GM19193 (cell line): ENCODE results near the gene HOXA9.

Experiments used
- POLR2A ChIP-seq: IDR thresholded peaks from 4 replicates; pipeline ENCODE4 v1.6.1; 2011; ENCODE audit not compliant: insufficient read depth, insufficient read length; ENCODE audit errors: extremely low read depth

HOXA9 gene

DNA sequence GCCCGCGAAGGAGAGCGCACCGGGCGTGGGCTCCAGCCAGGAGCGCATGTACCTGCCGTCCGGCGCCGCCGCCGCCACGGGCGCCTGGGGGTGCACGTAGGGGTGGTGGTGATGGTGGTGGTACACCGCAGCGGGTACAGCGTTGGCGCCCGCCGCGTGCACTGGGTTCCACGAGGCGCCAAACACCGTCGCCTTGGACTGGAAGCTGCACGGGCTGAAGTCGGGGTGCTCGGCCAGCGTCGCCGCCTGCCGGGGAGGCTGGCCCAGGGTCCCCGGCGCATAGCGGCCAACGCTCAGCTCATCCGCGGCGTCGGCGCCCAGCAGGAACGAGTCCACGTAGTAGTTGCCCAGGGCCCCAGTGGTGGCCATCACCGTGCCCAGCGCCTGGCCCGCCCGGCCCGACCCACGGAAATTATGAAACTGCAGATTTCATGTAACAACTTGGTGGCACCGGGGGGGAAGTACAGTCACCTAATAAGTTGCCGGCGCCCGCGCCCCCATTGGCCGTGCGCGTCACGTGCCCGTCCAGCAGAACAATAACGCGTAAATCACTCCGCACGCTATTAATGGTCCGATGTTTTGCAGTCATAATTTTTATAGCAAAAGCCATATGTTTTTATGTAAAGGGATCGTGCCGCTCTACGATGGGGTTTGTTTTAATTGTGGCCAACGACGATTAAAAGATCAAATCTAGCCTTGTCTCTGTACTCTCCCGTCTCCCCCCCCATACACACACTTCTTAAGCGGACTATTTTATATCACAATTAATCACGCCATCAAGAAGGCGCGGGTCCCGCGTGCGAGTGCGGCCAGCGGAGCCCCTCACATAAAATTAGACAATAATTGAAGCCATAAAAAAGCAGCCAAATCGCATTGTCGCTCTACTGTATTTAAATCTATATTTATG is at the start of gene HOXA9:
Gene HOXA9 (minus strand): TSS at position 449 of the 907 bp plus-strand sequence. CDS start 80 bp downstream, at position 369.
- TF ChIP-seq POLR2A, result no peak

DNA sequence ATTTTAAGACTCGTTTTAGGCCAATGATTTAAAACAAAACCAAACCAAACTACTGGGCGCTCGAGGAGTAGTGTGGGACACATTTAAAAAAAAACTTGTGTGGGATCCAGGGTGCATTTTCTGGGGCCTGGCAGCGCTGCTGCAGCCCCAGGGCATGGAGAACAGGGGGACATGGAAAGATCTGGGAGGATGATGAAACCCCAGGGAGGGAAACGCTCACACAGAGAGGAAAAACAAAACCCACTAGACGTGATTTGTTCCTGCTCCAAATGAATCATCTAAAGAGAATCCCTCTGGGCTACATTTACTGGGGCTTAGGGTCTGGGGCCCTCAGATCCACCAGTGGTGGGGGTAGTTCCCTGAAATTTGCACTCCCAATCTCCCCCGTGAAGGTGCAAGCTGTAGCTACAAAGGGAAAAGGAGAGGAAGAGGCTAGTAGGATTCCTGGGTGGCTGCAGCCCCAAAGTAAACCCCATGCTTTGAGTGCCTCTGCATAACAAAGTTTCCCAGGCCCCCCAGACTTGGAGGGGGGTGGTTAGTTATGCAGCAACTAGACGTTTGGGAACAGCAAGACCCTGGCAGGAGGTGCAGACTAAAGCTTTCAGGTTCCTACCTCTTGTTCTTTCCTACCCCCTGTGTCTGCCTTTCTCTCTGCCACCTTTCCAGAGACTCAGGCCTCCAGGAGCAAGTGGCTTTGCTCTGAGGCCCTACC is 49.1 kb upstream of the HOXA9 start:
- no peak for TF ChIP-seq POLR2A

DNA sequence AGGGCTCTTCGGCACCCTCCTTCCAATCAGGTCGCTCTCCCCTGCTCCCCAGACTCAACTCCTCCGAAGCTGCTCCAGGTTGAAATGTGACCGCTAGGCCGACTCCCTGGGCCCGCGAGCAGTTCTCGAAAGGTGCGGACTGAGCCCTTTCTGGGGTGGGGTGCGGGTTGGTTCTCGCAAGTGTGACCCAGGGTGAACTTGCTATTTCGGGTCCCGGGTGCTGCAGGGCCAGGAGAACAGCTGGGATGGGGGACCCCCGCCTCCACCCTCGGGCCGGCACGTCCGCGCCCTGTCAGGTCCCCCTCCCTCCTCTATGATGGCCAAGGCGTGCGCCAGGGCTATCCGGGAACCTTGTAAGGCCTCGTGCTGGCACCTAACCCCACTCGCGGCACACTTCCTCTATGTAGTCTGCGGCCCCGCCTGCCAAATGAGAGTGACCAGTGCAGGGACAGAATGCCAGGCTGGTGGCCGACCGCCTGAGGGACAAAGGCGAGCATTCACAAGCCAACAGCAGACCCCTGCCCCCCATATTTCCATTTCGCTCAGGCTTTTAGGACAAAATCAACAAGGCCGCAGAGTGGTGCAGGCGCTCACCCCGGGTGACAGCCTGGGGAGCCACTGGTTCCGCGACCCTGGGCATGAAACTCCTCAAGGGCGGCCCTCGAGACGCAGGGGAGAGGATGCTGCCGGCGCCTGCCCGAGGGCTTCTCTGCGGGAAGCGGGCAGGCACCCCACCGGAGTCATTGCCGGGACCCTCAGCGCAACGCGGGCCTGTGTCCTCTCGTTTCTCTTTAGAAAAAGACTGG is 48.3 kb upstream of the HOXA9 start:
- no peak for TF ChIP-seq POLR2A

DNA sequence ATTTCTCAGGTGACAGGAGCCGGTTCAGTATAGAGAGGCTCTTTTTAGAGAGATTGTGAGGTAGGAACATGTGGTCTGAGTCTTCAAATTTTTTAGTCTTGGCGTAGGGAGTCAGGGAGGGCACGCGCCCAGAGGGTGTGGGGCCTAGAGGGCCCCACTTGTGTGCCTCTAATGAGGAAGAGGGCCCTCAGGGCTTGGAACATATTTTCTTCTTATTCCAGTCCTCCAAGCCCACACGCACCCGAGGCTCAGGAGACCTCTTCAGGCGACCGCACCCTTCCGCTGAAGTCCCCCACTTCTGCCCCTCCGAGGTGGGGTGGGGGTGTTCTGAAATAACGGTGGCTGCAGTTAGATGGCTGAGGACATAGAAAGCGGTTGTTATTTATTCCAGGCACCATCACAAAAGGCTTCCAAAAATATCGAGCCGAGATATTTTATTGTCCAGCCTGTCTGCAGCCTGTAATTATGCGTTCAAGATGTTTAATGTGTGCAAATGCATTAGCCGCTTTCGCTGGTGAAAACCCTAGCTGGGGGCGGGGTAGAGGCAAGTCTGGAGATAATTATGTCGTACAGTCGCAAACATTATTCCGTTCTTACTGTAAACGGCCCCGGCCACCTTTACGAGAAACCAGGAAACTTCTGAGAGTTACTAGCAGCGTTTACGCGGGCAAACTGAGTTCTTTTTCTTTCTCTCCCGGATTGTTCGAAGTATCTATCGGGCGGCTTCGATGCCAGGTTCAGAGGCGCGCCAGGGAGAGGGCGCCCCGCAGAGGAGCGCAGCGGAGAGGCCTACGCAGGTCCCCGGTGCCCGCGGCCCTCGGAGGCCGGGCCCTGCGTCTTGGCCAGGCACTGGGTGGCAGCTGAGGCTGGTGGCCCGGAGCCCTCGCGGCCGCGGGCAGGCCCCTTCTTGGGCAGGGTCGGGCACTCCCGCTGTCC is 47.4 kb upstream of the HOXA9 start:
- TF ChIP-seq POLR2A, result no peak

DNA sequence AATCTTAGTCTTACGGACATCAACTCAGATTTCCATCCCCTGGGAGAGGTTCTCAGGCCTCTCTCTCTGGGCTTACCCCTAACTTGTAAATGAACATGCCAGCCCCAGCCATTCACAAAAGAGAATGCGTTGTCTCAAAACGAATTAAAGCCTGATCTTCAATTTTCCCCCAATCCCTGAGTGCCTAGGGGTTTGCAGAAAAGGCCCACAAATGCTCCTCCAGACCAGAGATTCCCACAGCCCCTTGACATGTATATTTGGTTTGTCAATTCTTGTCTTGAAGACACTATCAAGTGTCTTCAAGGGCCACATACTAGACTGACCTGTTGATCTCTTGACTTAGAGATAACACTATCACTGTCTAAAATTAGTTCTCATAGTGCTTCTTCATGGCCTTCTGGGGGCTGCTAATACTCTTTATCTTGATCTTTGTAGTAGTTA is 46.4 kb upstream of the HOXA9 start:
- TF ChIP-seq POLR2A, result no peak

DNA sequence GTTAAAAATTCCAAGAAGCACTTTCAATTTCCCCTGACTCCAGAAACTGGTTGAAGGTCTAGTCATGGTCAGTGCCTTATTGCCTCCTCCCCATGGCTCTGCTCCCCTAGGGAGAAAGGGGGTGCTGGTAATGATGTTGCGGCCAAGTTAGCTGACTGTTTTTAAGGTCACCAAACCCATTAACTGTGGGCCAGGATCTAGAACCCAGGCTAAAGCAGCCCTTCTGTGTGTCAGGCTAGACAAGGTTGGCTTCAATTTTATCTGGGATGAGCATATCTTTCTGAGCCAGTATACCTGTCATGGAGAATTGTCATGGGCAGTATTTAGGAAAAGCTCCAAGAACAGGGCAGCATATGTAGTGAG is 45.7 kb upstream of the HOXA9 start:
- TF ChIP-seq POLR2A, result no peak

DNA sequence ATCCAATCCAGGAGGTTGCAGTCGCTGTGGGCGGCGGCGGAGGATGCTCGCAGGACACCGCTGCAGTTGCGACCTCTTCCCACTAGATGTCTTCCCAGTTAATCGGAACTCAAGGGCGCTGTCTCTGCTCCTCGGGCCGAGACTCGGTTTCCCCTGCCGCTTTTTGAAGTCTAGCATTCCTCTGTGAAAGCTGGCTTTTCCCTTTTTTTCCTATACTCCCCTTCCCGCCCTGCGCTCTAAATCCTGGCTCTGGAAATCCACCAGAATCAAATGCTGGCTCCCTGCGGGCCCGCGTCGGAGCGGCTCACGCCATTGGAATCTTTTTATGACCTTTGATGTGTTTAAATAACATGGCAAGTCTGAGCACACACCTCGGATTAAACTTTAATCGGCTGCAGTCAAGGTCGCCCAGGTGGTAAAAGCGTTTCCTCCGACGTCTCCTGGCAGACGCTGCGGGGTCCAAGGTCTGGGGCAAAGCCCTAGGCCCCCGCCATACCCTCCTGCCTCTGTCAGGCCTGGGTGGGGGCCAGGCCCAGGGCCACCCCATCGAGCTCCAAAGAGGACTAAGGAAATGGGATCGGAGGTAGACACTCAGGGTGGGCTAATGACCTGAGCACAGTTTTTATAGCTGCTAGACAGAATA is 45.2 kb upstream of the HOXA9 start:
- TF ChIP-seq POLR2A, result no peak

DNA sequence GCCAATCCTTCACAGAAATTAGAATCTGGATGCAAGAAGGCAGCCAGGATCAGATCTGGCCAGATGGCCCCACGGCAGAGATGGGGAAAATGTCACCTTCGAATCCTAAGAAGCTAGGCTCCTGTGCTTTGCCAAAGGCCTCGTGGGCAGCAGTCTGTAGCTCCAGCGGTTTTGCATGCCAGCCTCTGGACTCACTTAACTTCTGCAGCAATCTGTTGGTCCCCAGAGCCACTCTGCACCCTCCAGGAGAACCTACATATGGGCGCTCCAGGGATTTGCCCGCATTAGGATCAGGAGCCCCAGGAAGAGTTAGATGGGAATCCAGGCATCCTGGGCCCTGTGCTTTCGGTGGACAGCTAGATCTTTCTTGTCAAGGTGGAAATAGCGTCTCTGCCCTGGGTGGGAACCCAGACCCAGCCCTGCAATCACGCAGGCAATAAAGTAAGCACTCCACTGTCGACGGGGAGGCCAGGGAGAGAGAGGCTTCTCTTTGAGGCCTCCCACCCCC is 44.6 kb upstream of the HOXA9 start:
- no peak for TF ChIP-seq POLR2A

DNA sequence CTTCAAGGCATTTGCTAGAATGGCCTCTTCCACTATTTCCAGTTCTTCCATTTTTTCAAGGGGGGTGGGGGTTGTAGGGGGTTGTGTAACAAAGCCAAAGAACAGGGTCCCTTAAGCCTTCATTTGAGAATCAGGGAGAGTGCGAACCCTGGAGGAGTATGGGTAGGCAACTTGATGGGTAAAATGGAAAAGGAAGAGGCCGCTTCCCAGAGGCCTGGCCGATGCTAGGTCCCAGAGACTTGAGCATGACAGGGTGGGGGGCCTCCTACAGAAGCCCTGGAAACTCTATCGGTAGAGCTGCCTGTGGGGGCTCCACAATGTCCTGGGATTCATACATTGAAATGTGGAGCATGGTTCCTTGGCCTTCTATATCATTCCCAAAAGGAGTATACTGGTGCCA is 43.7 kb upstream of the HOXA9 start:
- no peak for TF ChIP-seq POLR2A

DNA sequence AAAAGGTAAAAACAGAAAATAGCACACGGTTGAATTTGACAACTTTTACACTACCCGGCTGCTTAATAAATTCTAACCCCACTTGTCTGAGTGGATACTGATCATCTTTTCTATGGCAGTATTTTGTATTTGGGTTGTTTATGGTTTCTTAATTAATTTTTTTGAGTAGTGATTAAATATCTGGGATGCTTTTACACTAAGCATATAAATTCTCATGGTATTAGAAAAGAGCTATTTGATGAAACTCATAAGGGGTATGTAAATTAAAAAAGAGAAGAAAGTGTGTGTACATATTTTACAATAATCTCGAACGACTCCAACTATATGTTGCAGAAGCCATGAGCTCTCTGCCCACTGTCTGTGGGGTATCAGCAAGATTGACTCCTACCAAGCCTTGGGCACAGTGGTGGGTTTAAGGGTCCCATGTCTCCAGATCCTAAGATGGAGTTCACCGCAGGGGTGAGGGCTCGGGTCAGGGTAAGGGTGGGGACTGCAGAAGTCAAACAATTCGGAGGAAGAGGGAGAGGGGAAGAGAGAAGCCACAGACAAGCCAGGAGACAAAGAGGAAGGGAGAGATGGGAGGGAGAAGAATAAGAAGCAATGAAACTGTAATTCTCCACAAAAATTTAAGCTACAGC is 42.1 kb upstream of the HOXA9 start:
- no peak for TF ChIP-seq POLR2A

DNA sequence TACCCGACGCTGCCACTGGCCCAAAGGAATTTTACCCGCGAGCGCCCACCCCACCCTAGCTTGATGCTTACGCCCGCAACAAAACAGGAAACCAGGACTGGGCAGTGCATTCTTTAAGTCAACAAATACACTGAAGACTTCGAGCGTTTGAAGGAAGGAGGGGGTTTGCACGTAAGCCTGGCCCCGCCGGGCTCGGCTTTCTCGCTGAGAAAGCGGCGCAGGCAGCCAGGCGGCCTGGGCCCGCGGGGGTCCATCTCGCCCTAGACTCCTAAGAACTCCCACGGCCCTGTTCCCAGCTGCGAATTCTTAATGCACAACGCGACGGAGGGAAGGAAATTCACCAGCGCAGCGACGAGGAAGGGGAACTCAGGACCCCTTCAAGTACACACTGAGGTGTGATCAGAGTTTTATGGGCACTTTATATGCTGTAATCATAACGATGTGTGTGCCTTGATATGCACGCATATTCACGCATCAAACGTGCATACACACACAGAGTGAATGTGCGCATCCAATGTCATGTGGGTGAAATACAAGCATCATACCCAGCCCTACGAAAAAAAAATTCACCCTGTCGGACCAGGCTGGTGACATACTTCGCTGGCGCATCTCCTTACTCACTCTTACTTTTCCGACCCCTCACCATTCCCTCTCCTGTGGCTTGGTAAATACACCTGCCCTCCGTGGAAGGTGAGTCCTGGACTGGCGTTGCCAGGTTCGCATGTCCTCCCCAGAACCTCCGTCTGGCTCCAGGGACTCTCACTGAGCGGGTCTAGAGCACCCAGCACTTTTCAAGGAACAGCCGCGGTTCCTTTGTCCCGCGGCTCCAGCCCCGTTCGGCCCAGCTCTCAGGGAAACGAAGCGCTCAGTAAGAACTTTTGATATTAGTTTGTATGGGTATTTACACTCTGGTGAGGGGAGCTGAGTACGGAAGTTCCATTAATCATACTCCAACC is 40.3 kb upstream of the HOXA9 start:
- no peak for TF ChIP-seq POLR2A

DNA sequence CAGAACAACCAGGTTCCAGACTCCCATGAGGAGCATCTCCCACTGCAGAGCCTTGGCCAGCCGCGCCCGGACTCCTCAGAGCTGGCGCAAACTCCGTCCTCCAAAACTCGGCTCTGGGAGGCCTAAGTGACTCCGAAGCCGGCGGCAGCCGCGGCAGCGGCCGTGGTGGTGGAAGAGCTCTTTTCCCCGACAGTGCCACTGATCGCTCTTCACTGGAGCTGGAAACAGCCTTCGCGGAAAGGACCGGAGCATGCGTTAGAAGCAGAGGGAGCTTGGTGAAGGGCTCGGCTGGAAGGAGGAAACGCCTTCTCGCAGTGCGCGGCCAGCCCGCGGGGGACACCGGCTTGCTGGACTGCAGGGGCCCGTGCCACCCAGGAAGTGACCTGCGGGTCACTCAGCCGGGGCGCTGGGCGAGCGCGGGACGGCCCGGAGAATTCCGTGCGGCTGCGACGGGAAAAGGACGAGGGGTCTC is 39.5 kb upstream of the HOXA9 start:
- TF ChIP-seq POLR2A, result no peak
